ENCODE results near the gene PITX3.

Gene PITX3

GRCh38 chr10:102245082-102245931 is 4.0 kb upstream of the PITX3 start, which contains the start of gene GBF1:
GBF1 (plus strand) TSS chr10:102245532; CDS start chr10:102258939, 13,407 bp downstream.
- peak; percentile 100 for DNase-seq (ENCODE audit: low read depth)
- H3K4me3 ChIP-seq (replicated peaks; ENCODE audit: low read depth, low read length) = peak within 1 kb of the TSS; percentile 99
- no peak for TF ChIP-seq CTCF (IDR thresholded peaks at IDR 0.05; ENCODE audit: low read length, missing control alignments)

- peak; percentile 84 for DNase-seq (ENCODE audit: low read depth)
- TF ChIP-seq CTCF (IDR thresholded peaks at IDR 0.05; ENCODE audit: low read length, missing control alignments) = no peak
- no peak overlapping the region for H3K4me3 ChIP-seq (replicated peaks; ENCODE audit: low read depth, low read length)
Measured at GRCh38 chr10:102243309-102243708, 2.0 kb upstream of the PITX3 start.

GRCh38 chr10:102242118-102242485 is 790 bp upstream of the PITX3 start:
- H3K4me3 ChIP-seq (replicated peaks; ENCODE audit: low read depth, low read length) = peak overlapping the region; percentile 67
- TF ChIP-seq CTCF (IDR thresholded peaks at IDR 0.05; ENCODE audit: low read length, missing control alignments) = no peak
- DNase-seq (ENCODE audit: low read depth) = no peak

- peak overlapping the region; percentile 67 for H3K4me3 ChIP-seq (replicated peaks; ENCODE audit: low read depth, low read length)
- DNase-seq (ENCODE audit: low read depth) = no peak
- TF ChIP-seq CTCF (IDR thresholded peaks at IDR 0.05; ENCODE audit: low read length, missing control alignments) = no peak
Measured at GRCh38 chr10:102241032-102241443, 274 bp downstream of the PITX3 start.

- H3K4me3 ChIP-seq (replicated peaks; ENCODE audit: low read depth, low read length) = peak overlapping the region; percentile 67
- no peak for TF ChIP-seq CTCF (IDR thresholded peaks at IDR 0.05; ENCODE audit: low read length, missing control alignments)
- DNase-seq (ENCODE audit: low read depth) = no peak
Measured at GRCh38 chr10:102240467-102241031, 763 bp downstream of the PITX3 start.

- DNase-seq (ENCODE audit: low read depth) = no peak
- TF ChIP-seq CTCF (IDR thresholded peaks at IDR 0.05; ENCODE audit: low read length, missing control alignments) = no peak
- H3K4me3 ChIP-seq (replicated peaks; ENCODE audit: low read depth, low read length) = no peak overlapping the region
Measured at GRCh38 chr10:102237711-102238252, 3.5 kb downstream of the PITX3 start.
